ENCODE data around the gene FXYD1.

The FXYD1 gene

DNA sequence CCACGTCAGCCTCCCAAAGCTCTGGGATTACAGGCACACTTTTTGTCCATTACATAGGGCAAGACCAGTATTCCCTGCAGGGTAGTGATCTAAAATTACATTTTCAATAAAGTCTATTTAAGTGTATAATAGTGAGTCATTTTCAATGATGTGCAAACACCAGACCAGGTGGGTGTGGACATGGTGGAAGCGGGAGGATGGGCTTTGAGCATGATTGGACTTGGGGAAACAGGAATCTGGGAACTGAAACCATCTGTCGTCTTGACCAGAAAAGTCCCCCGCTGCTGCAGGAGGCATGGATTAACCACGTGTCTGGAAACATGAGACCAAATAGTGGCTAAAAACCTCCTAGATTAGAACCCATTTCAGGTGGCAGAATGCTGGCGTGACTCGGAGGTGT is 18.1 kb upstream of the FXYD1 start:
- H2AFZ ChIP-seq (ENCODE audit: low read length) = no peak overlapping the region
- no peak overlapping the region for H3K9ac ChIP-seq (ENCODE audit: low read length)

DNA sequence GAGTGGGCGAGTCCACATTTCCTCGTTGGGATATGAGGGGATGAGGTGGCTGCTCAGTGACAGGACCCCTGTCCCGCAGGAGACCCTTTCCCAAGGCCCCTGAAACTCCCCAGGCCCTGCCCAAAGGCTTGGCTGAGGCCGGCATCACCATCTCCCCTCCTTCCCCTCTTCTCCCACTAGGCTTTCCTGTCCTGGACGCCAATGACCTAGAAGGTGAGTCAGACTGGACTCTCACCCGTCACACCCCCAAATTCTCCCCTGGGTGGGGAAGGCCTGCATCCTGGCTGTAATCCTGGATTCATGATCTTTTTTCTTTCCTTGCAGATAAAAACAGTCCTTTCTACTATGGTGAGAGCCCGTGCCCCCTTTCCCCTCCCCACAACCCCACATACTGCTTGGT is 17.7 kb upstream of the FXYD1 start:
- DNase-seq = no peak
- H3F3A ChIP-seq (ENCODE audit: insufficient read depth, low read length) = no peaks in the 10 kb centered on the region
- H3K27ac ChIP-seq (ENCODE audit: low read length) = no peak overlapping the region
- no peaks in the 10 kb centered on the region for H4K20me1 ChIP-seq (ENCODE audit: insufficient read depth, low read length)
- no peaks in the 10 kb centered on the region for H3K9me3 ChIP-seq (replicated peaks; ENCODE audit: insufficient read depth, low read length)
- H3K4me1 ChIP-seq (ENCODE audit: low read length) = peaks cover 7% of the 10 kb centered on the region
- H3K9ac ChIP-seq (ENCODE audit: low read length) = no peak overlapping the region
- H3K36me3 ChIP-seq (replicated peaks; ENCODE audit: insufficient read depth, low read length) = no peaks in the 10 kb centered on the region
- no peak overlapping the region for H2AFZ ChIP-seq (ENCODE audit: low read length)
- H3K4me2 ChIP-seq (ENCODE audit: low read depth, low read length) = no peak overlapping the region
- no peak overlapping the region for H3K4me3 ChIP-seq (ENCODE audit: low read length)
- H3K9me2 ChIP-seq (replicated peaks; ENCODE audit: insufficient read depth, low read length) = no peaks in the 10 kb centered on the region
- no peaks in the 10 kb centered on the region for H3K79me2 ChIP-seq (ENCODE audit: low read length)
- peaks cover 69% of the 10 kb centered on the region for H3K27me3 ChIP-seq (replicated peaks; ENCODE audit: insufficient read depth, low read length)
- no peak for TF ChIP-seq EZH2 (optimal IDR thresholded peaks at IDR 0.05; ENCODE audit: low read depth, low read length)

More for the DNA sequence above, 18.1 kb upstream of the FXYD1 start:
- no peaks in the 10 kb centered on the region for H3F3A ChIP-seq (ENCODE audit: insufficient read depth, low read length)
- H3K9me2 ChIP-seq (replicated peaks; ENCODE audit: insufficient read depth, low read length) = no peaks in the 10 kb centered on the region
- no peaks in the 10 kb centered on the region for H3K9me3 ChIP-seq (replicated peaks; ENCODE audit: insufficient read depth, low read length)
- TF ChIP-seq EZH2 (optimal IDR thresholded peaks at IDR 0.05; ENCODE audit: low read depth, low read length) = no peak
- TF ChIP-seq EZH2phosphoT487 (IDR thresholded peaks at IDR 0.05; ENCODE audit: low read length) = no peak
- TF ChIP-seq, protein P1, sequence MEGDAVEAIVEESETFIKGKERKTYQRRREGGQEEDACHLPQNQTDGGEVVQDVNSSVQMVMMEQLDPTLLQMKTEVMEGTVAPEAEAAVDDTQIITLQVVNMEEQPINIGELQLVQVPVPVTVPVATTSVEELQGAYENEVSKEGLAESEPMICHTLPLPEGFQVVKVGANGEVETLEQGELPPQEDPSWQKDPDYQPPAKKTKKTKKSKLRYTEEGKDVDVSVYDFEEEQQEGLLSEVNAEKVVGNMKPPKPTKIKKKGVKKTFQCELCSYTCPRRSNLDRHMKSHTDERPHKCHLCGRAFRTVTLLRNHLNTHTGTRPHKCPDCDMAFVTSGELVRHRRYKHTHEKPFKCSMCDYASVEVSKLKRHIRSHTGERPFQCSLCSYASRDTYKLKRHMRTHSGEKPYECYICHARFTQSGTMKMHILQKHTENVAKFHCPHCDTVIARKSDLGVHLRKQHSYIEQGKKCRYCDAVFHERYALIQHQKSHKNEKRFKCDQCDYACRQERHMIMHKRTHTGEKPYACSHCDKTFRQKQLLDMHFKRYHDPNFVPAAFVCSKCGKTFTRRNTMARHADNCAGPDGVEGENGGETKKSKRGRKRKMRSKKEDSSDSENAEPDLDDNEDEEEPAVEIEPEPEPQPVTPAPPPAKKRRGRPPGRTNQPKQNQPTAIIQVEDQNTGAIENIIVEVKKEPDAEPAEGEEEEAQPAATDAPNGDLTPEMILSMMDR (IDR thresholded peaks at IDR 0.05; ENCODE audit: low read length) = no peak
- H4K20me1 ChIP-seq (ENCODE audit: insufficient read depth, low read length) = no peaks in the 10 kb centered on the region
- H3K27ac ChIP-seq (ENCODE audit: low read length) = no peak overlapping the region
- peaks cover 73% of the 10 kb centered on the region for H3K27me3 ChIP-seq (replicated peaks; ENCODE audit: insufficient read depth, low read length)
- no peak overlapping the region for H3K4me2 ChIP-seq (ENCODE audit: low read depth, low read length)
- H3K4me1 ChIP-seq (ENCODE audit: low read length) = peaks cover 7% of the 10 kb centered on the region
- no peak for DNase-seq
- H3K36me3 ChIP-seq (replicated peaks; ENCODE audit: insufficient read depth, low read length) = no peaks in the 10 kb centered on the region
- no peaks in the 10 kb centered on the region for H3K79me2 ChIP-seq (ENCODE audit: low read length)
- H3K4me3 ChIP-seq (ENCODE audit: low read length) = no peak overlapping the region

DNA sequence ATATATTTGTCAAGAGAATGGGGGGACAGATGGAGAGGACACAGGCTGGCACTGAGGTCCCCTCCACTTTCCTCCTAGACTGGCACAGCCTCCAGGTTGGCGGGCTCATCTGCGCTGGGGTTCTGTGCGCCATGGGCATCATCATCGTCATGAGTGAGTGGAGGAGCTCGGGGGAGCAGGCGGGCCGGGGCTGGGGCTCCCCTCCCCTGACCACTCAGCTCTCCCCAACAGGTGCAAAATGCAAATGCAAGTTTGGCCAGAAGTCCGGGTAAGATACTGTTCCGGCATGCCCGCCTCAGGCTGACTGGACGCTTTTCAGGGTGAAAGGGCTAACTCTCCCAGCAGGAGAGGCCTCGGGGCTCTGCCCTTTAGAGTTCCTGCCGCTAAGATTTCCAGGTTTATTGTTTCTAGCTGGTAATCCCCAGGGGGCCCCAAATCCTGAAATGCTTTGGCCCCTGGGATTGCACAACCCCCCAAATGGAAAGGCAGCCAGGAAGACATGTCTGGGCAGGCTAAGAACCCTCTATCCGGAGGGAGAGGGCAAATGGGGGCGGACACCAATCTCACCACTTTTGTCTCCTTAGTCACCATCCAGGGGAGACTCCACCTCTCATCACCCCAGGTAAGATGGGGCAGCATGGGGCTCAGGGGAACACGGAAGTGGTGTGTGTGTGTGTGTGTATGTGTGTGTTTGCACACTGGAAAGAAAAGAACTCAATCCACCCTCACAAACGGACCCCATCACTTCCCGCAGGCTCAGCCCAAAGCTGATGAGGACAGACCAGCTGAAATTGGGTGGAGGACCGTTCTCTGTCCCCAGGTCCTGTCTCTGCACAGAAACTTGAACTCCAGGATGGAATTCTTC is 15.7 kb upstream of the FXYD1 start:
- Histone ChIP-seq H3F3A (ENCODE audit: insufficient read depth, low read length) (no peaks in the 10 kb centered on the region), H3K9me3 (replicated peaks; ENCODE audit: insufficient read depth, low read length) (no peaks in the 10 kb centered on the region), H3K79me2 (ENCODE audit: low read length) (no peaks in the 10 kb centered on the region), H3K9ac (ENCODE audit: low read length) (no peak overlapping the region), H3K4me3 (ENCODE audit: low read length) (no peak overlapping the region), H3K36me3 (replicated peaks; ENCODE audit: insufficient read depth, low read length) (no peaks in the 10 kb centered on the region), H4K20me1 (ENCODE audit: insufficient read depth, low read length) (no peaks in the 10 kb centered on the region), H3K9me2 (replicated peaks; ENCODE audit: insufficient read depth, low read length) (no peaks in the 10 kb centered on the region), H2AFZ (ENCODE audit: low read length) (no peak overlapping the region), H3K4me1 (ENCODE audit: low read length) (peaks cover 7% of the 10 kb centered on the region), H3K27ac (ENCODE audit: low read length) (no peak overlapping the region), H3K27me3 (replicated peaks; ENCODE audit: insufficient read depth, low read length) (peaks cover 53% of the 10 kb centered on the region), H3K4me2 (ENCODE audit: low read depth, low read length) (no peak overlapping the region)
- TF ChIP-seq EZH2phosphoT487 (IDR thresholded peaks at IDR 0.05; ENCODE audit: low read length) (no peak), EZH2 (optimal IDR thresholded peaks at IDR 0.05; ENCODE audit: low read depth, low read length) (no peak)
- TF ChIP-seq, protein P1 (IDR thresholded peaks at IDR 0.05; ENCODE audit: low read length) = no peak
- DNase-seq = no peak

DNA sequence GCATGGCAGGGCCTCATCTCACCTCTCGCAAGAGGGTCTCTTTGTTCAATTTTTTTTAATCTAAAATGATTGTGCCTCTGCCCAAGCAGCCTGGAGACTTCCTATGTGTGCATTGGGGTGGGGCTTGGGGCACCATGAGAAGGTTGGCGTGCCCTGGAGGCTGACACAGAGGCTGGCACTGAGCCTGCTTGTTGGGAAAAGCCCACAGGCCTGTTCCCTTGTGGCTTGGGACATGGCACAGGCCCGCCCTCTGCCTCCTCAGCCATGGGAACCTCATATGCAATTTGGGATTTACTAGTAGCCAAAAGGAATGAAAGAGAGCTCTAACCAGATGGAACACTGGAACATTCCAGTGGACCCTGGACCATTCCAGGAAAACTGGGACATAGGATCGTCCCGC is 15.1 kb upstream of the FXYD1 start:
- TF ChIP-seq, protein P1 (IDR thresholded peaks at IDR 0.05; ENCODE audit: low read length) = no peak
- no peak for TF ChIP-seq EZH2 (optimal IDR thresholded peaks at IDR 0.05; ENCODE audit: low read depth, low read length)
- TF ChIP-seq EZH2phosphoT487 (IDR thresholded peaks at IDR 0.05; ENCODE audit: low read length) = no peak
- Histone ChIP-seq H3K4me3 (ENCODE audit: low read length) (no peak overlapping the region), H3K4me1 (ENCODE audit: low read length) (peaks cover 7% of the 10 kb centered on the region), H4K20me1 (ENCODE audit: insufficient read depth, low read length) (no peaks in the 10 kb centered on the region), H3K36me3 (replicated peaks; ENCODE audit: insufficient read depth, low read length) (no peaks in the 10 kb centered on the region), H3K27ac (ENCODE audit: low read length) (no peak overlapping the region), H2AFZ (ENCODE audit: low read length) (no peak overlapping the region), H3K9me3 (replicated peaks; ENCODE audit: insufficient read depth, low read length) (no peaks in the 10 kb centered on the region), H3K9ac (ENCODE audit: low read length) (no peak overlapping the region), H3K79me2 (ENCODE audit: low read length) (no peaks in the 10 kb centered on the region), H3K9me2 (replicated peaks; ENCODE audit: insufficient read depth, low read length) (no peaks in the 10 kb centered on the region), H3F3A (ENCODE audit: insufficient read depth, low read length) (no peaks in the 10 kb centered on the region), H3K4me2 (ENCODE audit: low read depth, low read length) (no peak overlapping the region), H3K27me3 (replicated peaks; ENCODE audit: insufficient read depth, low read length) (peaks cover 60% of the 10 kb centered on the region)
- DNase-seq = no peak
